Neural crest cell (in vitro differentiated cells): Measurements from ENCODE around the gene MGAM2. TPM values are rescaled to one million over a fixed set of nuclear protein-coding genes. Genes with fewer than 3 reads are reported as not detected.

Experiments
- DNase-seq: peaks from one replicate; pipeline ENCODE4 v3.0.0; 2021; ENCODE audit warnings: low read depth, mixed read lengths, low spot score
- H3K27ac Mint-ChIP-seq: one replicate; pipeline ENCODE4 v1.8.0; 2021; ENCODE audit warnings: mild to moderate bottlenecking, mixed read lengths; ENCODE audit not compliant: unreplicated experiment
- H3K27me3 Mint-ChIP-seq: 2 replicates; pipeline ENCODE4 v1.8.0; 2021; ENCODE audit warnings: low read depth, mild to moderate bottlenecking, mixed read lengths
- H3K36me3 Mint-ChIP-seq: 2 replicates; pipeline ENCODE4 v1.8.0; 2021; ENCODE audit warnings: low read depth, mild to moderate bottlenecking, mixed read lengths
- H3K4me1 Mint-ChIP-seq: 2 replicates; pipeline ENCODE4 v1.8.0; 2021; ENCODE audit warnings: mixed read lengths
- H3K4me3 Mint-ChIP-seq: one replicate; pipeline ENCODE4 v1.8.0; 2021; ENCODE audit warnings: mild to moderate bottlenecking, mixed read lengths
- H3K9me3 Mint-ChIP-seq: 2 replicates; pipeline ENCODE4 v1.8.0; 2021; ENCODE audit warnings: mixed read lengths
- long read RNA-seq: library from polyadenylated mRNA; unstranded; transcript quantifications from one replicate; pipeline ENCODE4 v2.0.0, GENCODE V29; 2020
- total RNA-seq: library from RNA; stranded (reverse); gene quantifications from 2 replicates; pipeline ENCODE4 v1.2.1, GENCODE V29; 2021
- TF ChIP-seq, protein P1 (sequence below): fragments of 200-600 bp; sonication (generic); conservative IDR thresholded peaks from 2 replicates; pipeline ENCODE4 v1.5.0; 2021; ENCODE audit warnings: antibody characterized with exemption, mild to moderate bottlenecking

Gene MGAM2
- total RNA-seq = 0.07 TPM in 2 replicates
- long read RNA-seq = 0 reads

DNA sequence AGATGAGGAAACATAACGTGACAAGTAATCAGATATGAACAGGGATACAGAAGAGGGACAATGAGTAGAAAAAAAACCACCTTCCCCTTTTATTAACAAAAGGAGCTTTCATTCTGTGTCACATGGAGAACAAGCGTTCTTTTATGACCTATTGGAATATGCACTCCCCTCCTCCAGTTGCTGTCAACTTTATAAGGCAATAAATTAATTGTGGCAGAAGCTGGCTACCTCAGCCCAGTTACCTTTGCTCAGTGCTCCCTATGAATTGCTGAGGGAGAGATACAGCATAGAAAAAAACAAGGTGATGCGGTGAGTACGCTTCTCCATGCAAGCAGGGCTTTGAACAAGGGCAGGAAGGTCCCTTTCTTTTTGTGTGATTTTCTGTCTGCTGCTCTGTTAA lies at the start of gene MGAM2:
TSS of gene MGAM2 (plus strand) at position 220 of the 400 bp plus-strand sequence. CDS start 5,156 bp downstream, outside the sequence.
- no peaks in the 10 kb centered on the region for H3K36me3 Mint-ChIP-seq
- peaks cover 13% of the 10 kb centered on the region for H3K4me1 Mint-ChIP-seq
- H3K27ac Mint-ChIP-seq = peak within 1 kb of the TSS; percentile 90
- no peak within 1 kb of the TSS for H3K4me3 Mint-ChIP-seq
- DNase-seq = no peak
- H3K9me3 Mint-ChIP-seq = peaks cover 2% of the 10 kb centered on the region
- TF ChIP-seq, protein P1, sequence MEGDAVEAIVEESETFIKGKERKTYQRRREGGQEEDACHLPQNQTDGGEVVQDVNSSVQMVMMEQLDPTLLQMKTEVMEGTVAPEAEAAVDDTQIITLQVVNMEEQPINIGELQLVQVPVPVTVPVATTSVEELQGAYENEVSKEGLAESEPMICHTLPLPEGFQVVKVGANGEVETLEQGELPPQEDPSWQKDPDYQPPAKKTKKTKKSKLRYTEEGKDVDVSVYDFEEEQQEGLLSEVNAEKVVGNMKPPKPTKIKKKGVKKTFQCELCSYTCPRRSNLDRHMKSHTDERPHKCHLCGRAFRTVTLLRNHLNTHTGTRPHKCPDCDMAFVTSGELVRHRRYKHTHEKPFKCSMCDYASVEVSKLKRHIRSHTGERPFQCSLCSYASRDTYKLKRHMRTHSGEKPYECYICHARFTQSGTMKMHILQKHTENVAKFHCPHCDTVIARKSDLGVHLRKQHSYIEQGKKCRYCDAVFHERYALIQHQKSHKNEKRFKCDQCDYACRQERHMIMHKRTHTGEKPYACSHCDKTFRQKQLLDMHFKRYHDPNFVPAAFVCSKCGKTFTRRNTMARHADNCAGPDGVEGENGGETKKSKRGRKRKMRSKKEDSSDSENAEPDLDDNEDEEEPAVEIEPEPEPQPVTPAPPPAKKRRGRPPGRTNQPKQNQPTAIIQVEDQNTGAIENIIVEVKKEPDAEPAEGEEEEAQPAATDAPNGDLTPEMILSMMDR = no peak
- H3K27me3 Mint-ChIP-seq = peaks cover 6% of the 10 kb centered on the region

DNA sequence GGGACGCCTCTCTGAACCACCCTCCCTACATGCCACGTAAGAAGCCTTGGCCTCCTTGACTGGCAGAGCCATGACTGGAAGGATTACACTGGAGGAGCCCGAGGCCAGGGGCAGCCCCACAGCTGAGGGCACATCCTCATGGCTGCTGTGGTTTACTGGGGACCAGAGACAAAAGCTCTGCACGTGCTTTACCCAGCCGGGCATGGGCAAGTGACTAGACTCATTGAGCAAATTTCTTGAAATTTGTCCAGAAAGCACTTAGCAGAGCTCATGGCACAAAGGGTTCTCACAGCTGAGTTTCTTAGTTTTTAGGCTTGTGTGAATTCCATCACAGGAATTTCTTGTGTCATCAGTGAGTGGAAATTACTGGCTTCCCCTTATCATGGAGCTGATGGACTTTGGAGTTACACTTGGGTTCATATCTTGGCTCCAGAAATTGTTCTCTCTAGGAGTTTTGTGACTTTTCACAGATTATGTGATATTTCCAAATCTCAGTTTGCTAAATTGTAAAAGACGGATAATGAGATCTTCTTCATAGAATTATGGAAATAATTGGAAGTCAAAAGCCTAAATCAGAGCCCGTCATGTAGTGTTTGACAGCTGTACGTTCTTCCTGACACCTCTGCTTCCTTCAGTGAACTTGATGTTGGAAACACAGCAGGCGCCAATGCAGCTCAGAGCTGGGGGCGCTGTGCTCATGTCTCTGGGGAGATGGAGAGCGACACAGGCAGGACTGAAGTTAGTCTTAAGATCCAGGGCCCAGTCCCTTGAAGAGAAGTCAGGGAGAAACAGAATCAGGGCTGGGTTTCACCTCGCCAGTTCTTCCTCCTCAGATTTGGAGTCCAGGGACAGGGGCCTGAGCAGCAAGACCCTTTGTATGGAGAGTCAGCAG lies 47.7 kb upstream of the MGAM2 start:
- DNase-seq = no peak
- no peaks in the 10 kb centered on the region for H3K36me3 Mint-ChIP-seq
- peak overlapping the region; percentile 12 for H3K27ac Mint-ChIP-seq
- H3K4me1 Mint-ChIP-seq = peaks cover 8% of the 10 kb centered on the region
- TF ChIP-seq, protein P1 = no peak
- H3K4me3 Mint-ChIP-seq = no peak overlapping the region
- H3K27me3 Mint-ChIP-seq = no peaks in the 10 kb centered on the region
- no peaks in the 10 kb centered on the region for H3K9me3 Mint-ChIP-seq

DNA sequence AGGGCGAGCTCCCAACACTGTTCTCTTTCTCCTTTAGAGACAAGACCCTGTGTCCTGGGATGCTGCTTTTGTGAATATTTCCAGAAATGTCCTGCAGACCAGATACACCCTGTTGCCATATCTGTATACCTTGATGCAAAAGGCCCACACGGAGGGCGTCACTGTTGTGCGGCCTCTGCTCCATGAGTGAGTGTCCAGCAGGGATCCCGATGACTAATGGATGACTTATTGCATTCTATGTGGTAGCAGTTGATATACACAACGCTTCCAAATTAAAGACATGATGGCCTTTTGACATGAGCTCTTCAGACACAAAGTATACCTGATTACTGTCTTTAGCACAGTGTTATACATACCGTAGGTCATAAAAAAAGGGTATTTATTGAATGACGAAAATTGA lies 45.0 kb upstream of the MGAM2 start:
- no peaks in the 10 kb centered on the region for H3K9me3 Mint-ChIP-seq
- no peak for DNase-seq
- no peaks in the 10 kb centered on the region for H3K27me3 Mint-ChIP-seq
- TF ChIP-seq, protein P1 = no peak
- no peak overlapping the region for H3K27ac Mint-ChIP-seq
- peaks cover 5% of the 10 kb centered on the region for H3K4me1 Mint-ChIP-seq
- no peaks in the 10 kb centered on the region for H3K36me3 Mint-ChIP-seq
- no peak overlapping the region for H3K4me3 Mint-ChIP-seq

DNA sequence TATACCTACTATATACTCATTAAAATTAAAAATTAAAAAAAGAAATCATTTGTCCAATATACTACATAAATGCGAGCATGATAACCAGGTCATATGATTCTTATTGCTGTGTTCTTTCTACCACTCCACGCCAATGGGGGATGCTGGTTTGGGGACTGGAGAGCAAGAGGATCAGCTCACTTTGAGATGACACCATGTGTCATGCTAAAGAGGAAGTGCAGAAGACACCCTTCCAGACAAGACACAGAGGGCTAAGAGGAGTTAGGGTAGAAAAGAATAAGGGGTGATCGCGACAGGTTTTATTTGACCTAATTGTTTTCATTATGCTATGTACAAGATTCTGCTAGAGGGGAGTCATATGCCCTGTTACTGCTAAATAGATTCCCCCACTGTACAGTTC lies 33.8 kb upstream of the MGAM2 start:
- Mint-ChIP-seq H3K27me3 (no peaks in the 10 kb centered on the region), H3K4me3 (no peak overlapping the region)

DNA sequence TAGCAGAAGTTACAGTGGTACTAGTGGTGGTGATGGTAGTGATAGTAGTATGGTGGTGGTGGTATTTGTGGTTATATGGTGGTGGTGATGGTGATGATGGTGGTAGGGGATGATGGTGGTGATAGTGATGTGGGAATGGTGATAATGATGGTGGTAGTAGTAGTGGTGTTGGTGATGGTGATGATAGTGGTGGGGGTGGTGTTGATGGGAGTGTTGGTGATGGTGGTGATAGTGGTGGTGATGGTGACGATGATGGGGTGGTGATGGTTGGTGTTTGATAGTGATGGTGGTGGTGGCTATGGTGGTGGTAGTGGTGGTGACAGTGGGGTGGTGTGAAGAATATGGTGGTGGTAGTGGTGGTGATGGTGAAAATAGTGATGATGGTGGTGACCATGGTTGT lies 27.9 kb upstream of the MGAM2 start:
- Mint-ChIP-seq H3K4me1 (no peaks in the 10 kb centered on the region), H3K4me3 (no peak overlapping the region), H3K27me3 (no peaks in the 10 kb centered on the region), H3K9me3 (no peaks in the 10 kb centered on the region), H3K27ac (no peak overlapping the region), H3K36me3 (no peaks in the 10 kb centered on the region)
- TF ChIP-seq, protein P1 = no peak
- no peak for DNase-seq

More for the DNA sequence above, 33.8 kb upstream of the MGAM2 start:
- no peaks in the 10 kb centered on the region for H3K4me1 Mint-ChIP-seq
- DNase-seq = no peak
- H3K27ac Mint-ChIP-seq = no peak overlapping the region
- H3K9me3 Mint-ChIP-seq = no peaks in the 10 kb centered on the region
- H3K36me3 Mint-ChIP-seq = no peaks in the 10 kb centered on the region
- TF ChIP-seq, protein P1 = no peak
